HG03064 (cell line): ENCODE results near the gene LRP1B.

ENCODE experiments used
- ATAC-seq: cut with Tn5 transposase; IDR thresholded peaks from one replicate; pipeline ENCODE4 v1.9.1; 2021; ENCODE audit warnings: low read depth; ENCODE audit not compliant: unreplicated experiment

The LRP1B gene

DNA sequence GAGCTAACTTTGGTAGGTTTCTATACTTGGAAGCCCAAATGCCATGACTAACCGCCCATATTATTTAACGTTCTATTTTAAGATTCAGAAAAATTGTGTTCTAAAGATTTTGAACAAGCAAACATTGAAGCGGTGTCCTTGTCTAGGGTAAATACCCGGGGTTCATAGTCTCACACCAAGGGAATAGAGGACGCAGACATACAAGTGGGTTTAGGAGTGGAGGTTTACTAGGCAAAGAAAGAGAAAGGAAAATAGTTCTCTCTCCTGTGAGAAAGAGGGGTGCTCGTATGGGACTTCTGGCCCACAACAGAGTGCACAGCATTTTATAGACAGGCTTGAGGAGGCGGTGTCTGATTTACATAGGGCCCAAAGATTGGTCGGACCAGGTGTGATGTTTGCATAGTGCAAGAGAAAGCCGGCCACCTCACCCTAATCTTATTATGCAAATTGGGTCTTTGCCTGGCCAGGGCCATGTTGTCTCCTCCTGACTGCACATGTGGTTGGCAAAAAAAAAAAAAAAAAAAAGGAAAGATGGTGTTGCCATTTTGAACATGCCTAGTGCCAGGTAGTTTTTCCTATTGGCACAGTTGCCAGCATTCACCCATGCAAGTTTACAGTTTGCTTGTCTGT is 1062.6 kb downstream of the LRP1B start:
- ATAC-seq: no peak

DNA sequence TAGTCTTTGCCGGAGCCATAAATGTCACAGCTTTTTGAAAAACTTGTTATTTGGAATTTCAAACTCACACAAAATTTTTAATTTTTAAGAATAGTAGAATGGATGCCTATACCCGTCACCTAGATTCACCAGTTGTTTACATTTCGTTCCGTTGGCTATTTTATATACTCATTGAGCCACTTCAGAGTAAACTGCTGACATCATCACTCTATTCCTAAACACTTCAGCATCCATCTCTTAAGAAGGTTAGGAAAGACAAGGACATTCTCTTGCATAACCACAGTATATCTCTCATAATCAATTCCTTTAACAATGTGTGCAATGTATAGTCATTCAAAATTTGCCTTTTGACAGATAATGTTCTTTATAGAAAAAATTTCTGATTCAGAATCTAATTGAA is 1065.8 kb downstream of the LRP1B start:
- no peak for ATAC-seq

DNA sequence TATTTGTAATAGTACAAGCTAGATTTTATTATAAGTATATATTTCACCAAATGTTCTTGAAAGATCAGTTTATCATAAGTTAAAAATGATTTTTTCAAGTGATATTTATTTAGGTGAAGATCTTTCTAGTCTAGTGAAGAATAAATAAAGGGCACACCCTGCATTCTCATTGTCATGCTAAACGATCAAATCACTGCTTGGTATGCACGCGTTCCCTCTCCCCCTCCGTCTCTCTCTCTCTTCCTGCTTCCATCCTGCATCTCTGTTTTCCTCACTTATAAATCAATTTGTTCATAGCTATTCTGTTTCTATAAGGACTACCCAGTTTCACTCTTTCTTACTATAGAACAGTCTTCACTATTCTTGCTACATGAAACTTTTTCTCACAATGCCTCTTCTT is 1067.4 kb downstream of the LRP1B start:
- no peak for ATAC-seq

DNA sequence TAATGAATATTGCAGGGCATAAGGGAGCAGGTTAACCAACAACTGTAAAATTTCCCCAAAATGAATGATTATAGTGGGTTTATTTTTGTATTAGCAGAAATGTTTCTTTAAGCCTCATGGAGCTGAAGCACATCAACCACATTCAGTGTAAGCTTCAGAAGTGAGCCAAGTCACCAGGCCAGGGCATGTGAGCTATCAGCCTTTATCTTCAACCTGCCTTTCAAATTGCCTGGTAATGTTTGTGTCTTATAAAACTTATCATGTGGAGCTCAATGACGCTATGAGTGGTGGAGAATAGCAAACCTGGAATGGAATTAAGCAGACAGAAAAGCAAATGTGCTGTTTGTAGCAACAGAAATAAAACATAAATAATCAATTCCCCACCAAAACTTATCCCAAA is 1068.4 kb downstream of the LRP1B start:
- ATAC-seq: no peak

- ATAC-seq: no peak
Measured at GRCh38 chr2:141062031-141062430, 1068.8 kb downstream of the LRP1B start.

DNA sequence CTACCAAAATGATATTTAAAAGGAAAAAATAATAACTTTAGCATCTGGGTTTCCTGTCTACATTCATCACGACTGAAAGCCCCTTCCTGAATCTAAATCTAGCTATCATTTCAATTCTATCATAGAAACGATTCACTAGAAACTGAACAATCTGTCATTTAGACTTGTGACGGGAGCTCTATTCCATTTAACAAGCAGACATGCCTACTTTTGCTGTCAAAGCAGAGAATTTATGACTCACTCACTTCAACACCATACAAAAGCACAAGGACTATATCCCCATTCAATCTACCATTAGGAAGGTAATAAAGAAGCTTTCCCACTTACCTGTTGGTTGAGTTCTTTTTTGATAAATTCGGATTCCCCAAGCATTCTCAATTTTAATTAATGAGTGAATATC is 1072.3 kb downstream of the LRP1B start:
- no peak for ATAC-seq

DNA sequence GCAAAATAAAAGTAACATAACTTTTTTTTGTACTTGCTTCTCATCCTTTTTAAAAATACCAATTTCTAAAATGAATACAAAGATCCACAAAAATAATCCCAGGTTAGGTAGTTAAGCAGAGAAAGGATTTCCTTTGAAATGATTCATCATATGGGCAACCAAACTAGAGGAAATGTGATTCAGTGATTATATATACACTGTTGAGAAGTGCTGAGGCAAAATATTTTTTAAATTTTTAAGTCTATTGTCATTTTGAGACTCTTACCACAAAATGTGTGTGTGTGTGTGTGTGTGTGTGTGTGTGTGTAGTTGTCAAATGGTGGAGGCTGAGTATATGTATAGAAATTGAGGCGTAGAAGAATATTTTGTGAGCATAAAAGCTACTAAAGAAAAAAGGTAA is 1075.3 kb downstream of the LRP1B start:
- no peak for ATAC-seq

GRCh38 chr2:141048951-141049350 is 1081.9 kb downstream of the LRP1B start:
- ATAC-seq: no peak

DNA sequence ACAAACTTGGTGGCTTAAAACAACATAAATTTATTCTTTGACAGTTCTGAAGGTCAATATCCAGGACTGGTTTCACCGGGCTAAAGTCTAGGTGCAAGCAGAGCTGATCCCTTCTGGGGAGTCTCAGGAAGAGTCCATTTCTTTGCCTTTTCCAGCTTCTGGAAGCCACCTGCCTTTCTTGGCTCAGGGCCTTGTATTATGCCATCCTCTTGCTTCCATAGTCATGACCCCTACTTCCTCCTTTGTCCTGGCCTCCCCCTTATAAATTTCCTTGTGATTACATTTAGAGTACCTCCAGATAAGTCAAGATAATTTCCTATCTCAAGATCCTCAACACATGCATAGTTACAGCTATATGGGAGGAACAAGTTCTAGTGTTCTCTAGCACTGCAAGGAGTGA is 1089.5 kb downstream of the LRP1B start:
- no peak for ATAC-seq

DNA sequence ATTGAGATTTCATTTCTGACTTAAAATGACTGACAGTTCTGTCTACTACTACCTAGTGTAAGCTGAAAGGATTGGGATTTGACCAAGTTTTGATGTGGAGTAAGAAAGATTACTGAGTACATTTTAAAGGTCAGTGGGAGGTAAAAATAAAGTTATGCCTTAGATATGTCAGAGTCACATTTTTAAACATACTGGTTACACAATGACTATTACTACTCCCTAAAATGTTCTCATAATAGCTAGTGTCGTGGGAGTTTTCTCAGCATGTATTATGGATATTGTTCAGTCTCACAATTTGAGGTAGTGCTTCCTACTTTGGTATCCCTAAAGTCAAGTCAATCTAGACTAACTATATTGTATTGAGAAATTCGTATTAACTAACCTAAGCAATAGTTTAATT is 1092.5 kb downstream of the LRP1B start:
- no peak for ATAC-seq

- no peak for ATAC-seq
Measured at GRCh38 chr2:141037361-141037760, 1093.5 kb downstream of the LRP1B start.

GRCh38 chr2:141035846-141036420 is 1094.9 kb downstream of the LRP1B start:
- ATAC-seq: no peak

DNA sequence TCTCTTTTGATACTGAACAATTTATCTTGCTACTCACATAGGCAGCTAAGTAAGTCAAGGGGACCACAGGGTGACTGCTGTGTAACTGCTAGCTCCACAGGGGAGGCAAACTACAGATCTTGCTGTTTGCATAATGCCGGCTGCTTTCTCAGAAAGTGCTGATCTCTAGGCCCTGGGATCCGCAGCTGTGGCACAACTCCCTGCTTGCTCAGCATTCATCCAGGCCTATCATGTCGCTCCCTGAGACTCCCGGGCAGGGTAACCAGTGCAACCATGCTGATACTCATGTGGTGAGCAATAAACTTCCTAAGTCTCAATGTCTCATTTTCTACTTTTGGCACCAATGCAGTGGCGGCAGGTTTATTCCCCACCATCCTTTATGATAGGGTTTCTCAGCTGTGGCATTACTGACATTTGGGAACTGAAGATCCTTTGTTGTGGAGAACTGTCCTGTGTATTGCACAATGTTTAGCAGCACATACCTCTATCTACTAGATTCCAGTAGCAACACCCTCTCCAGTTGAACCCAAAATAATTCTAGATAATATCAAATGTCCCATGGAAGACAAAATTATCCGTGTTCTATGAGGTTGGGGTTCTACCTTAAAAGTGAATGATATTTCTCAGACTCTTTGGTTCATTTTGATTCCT is 1101.3 kb downstream of the LRP1B start:
- ATAC-seq: no peak

DNA sequence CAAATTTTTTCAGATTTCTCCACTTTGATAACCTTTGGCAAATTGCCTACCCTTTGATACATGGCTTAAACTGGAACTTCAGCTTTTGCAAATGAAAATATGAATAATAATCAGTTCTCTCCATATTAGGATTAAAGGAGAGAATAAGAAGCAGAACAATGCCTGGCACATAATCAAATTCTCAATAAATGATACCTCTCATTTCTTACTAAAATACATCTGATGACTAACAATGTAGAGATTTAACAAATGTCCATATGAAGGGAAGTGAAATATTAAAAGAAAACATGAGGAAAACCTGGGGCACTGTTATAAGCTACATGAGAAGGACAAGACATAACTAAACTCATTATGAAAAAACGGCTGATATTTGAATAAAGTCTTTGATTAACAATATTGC is 1103.6 kb downstream of the LRP1B start:
- ATAC-seq: no peak

GRCh38 chr2:141021611-141022010 is 1109.2 kb downstream of the LRP1B start:
- ATAC-seq: no peak

GRCh38 chr2:141021109-141021508 is 1109.7 kb downstream of the LRP1B start:
- ATAC-seq: no peak

DNA sequence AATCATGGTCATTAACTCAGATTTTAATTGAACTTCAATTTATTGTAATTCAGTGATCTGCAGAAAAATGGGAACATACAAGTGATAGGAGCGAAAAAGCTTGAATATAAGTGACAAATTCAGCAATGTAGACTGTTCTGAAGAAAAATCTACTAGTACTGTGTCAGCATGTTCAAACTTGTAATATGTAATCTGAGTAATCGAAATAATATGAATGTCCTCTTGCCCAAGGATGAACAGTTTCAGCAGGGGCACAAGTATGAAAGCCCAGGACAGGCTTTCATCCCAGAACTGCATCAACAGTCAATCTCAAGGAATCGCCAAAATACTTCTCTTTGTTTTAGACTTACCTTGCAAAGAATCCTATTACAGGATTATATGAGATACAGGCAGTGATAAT is 1110.5 kb downstream of the LRP1B start:
- ATAC-seq: no peak

GRCh38 chr2:141015341-141016047 is 1115.3 kb downstream of the LRP1B start:
- no peak for ATAC-seq

- no peak for ATAC-seq
Measured at GRCh38 chr2:141003967-141004657, 1126.7 kb downstream of the LRP1B start.

GRCh38 chr2:141001750-141002149 is 1129.1 kb downstream of the LRP1B start:
- ATAC-seq: no peak

DNA sequence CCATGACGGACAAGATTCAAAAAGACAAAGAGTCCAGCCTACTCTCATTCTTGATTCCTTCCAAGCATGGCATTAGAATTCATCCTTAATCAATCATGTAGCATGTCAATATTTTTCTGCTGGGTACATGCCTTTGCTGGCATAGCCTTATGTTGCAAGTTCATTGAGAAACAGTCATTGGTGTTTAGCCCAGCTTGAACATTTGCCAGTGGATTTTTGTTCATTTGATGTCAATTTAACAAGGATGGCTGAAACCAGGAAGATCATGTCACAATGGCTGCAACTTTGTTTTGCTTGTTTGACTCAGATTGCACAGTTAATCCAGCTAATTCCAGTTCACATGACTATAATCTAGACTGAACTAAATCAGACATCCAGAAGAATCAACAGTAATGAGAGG is 1132.2 kb downstream of the LRP1B start:
- ATAC-seq: no peak
